ENCODE data around the gene FAM107B. TPM values are rescaled to one million over a fixed set of nuclear protein-coding genes. Genes with fewer than 3 reads are reported as not detected.

The FAM107B gene
- total and polyA plus RNA-seq, 2 of the 8 experiments (the other 6 are each of a cell fraction or from before 2014, with no cell fraction given): 7.5 to 28.1 TPM

GRCh38 chr10:14519785-14520184 is 254.9 kb downstream of the FAM107B start:
- no peak overlapping the region for H2AK5ac ChIP-seq (ENCODE audit: low read depth, low read length)
- DNase-seq (ENCODE audit: low read depth in 1 of 2, low spot score in 2 of 2) (no peak), FAIRE-seq (no peak)
- peaks cover 0 to 8% (median 0%) of the 10 kb centered on the region in 4 experiments; a peak in 2 of 8 replicates for H3K36me3 ChIP-seq (ENCODE audit: control insufficient read depth in 2 of 4, insufficient read depth in 4 of 4, low read length in 3 of 4)
- WGBS, 2 experiments (ENCODE audit: extremely low coverage in 1 of 2, insufficient coverage in 1 of 2, insufficient read length in 1 of 2, insufficient replicate concordance in 2 of 2, low coverage in 1 of 2, low lambda C conversion rate in 2 of 2, missing lambda C conversion rate in 1 of 2): 45% methylated on average over 7 of the region's 7 CpGs; no CpG with 5 or more reads in 1 of the 2 experiments
- H4K91ac ChIP-seq (replicated peaks; ENCODE audit: insufficient read length, low read length): no peak overlapping the region
- H2BK5ac ChIP-seq (ENCODE audit: low read depth, low read length): no peak overlapping the region
- no peak overlapping the region for H2BK120ac ChIP-seq (replicated peaks; ENCODE audit: low read depth, low read length)
- no peaks in the 10 kb centered on the region for H3K23me2 ChIP-seq (ENCODE audit: low read depth, low read length)
- no peak overlapping the region for H3K56ac ChIP-seq (replicated peaks; ENCODE audit: insufficient read length, low read depth, low read length)
- H3K23ac ChIP-seq (ENCODE audit: insufficient read length): no peak overlapping the region
- H3K4me1 ChIP-seq (replicated peaks in 1 of 4; ENCODE audit: control insufficient read depth in 3 of 4, insufficient read depth in 4 of 4, low read length in 3 of 4): peaks cover 0 to 11% (median 2%) of the 10 kb centered on the region in 4 experiments; a peak in 3 of 7 replicates
- H3K18ac ChIP-seq (ENCODE audit: extremely low read depth, low read length): no peak overlapping the region
- POLR2A ChIA-PET (ENCODE audit: partially characterized antibody): interaction anchor here (0.8 to 1.3 kb wide), 2 partner anchors 11 to 318 kb away, joined by 3 to 4 read pairs; partner anchors contain the start of genes CDNF, HSPA14 and MSANTD7
- no peak overlapping the region for H2BK12ac ChIP-seq (ENCODE audit: low read depth, low read length)
- peak overlapping the region in 1 of 2 experiments; percentile 33; a peak in 2 of 4 replicates for H3K4me2 ChIP-seq (ENCODE audit: insufficient read depth in 1 of 2, low read depth in 2 of 2, low read length in 2 of 2)
- no peak overlapping the region for H4K5ac ChIP-seq (ENCODE audit: insufficient read length, low read depth, low read length)
- no peaks in the 10 kb centered on the region for H4K20me1 ChIP-seq (replicated peaks in 1 of 2; ENCODE audit: control insufficient read depth in 1 of 2, insufficient read depth in 2 of 2, low read length in 2 of 2)
- H3K14ac ChIP-seq (ENCODE audit: insufficient read length): no peak overlapping the region
- CTCF ChIA-PET (ENCODE audit: partially characterized antibody): interaction anchor here (1.0 to 2.0 kb wide), 4 partner anchors 16 to 323 kb away, joined by 3 to 5 read pairs (median 4); no protein-coding TSS in a partner anchor
- no peak overlapping the region for H3K4ac ChIP-seq (replicated peaks; ENCODE audit: insufficient read length, low read depth, low read length)
- peak overlapping the region in 1 of 4 experiments; percentile 1; a peak in 1 of 8 replicates for H3K4me3 ChIP-seq (ENCODE audit: extremely low read depth in 1 of 4, insufficient read depth in 2 of 4, low read depth in 3 of 4, low read length in 4 of 4)
- no peaks in the 10 kb centered on the region for H3K9me3 ChIP-seq (ENCODE audit: insufficient read depth in 2 of 2, low read depth in 1 of 2, low read length in 1 of 2)
- no peak overlapping the region for H3K9ac ChIP-seq (replicated peaks in 1 of 4; ENCODE audit: extremely low read depth in 1 of 4, low read depth in 3 of 4, low read length in 3 of 4)
- TF ChIP-seq SP4 (IDR thresholded peaks at IDR 0.05; ENCODE audit: low read length) (no peak), SIN3A (conservative IDR thresholded peaks at IDR 0.05 in 1 of 2, IDR thresholded peaks at IDR 0.05 in 1 of 2; ENCODE audit: low read depth in 1 of 2, low read length in 2 of 2) (0 out of 4 replicates have a peak, but pooled peaks of 1 of the 2 experiments have one; percentile 26), POU5F1 (IDR thresholded peaks at IDR 0.05; ENCODE audit: low read depth, low read length) (0 out of 2 replicates have a peak, but pooled peaks have one; percentile 58), BACH1 (IDR thresholded peaks at IDR 0.05; ENCODE audit: low read length) (no peak), SRF (IDR thresholded peaks at IDR 0.05; ENCODE audit: low read depth, low read length) (no peak)
- no peak overlapping the region for H3K27ac ChIP-seq (ENCODE audit: low read depth, low read length)
- H2BK15ac ChIP-seq (ENCODE audit: low read length): no peak overlapping the region
- H4K8ac ChIP-seq (ENCODE audit: extremely low read depth, insufficient read depth, low read length): no peak overlapping the region
- no peak overlapping the region for H2AFZ ChIP-seq (ENCODE audit: low read length)
- no peak overlapping the region for H2BK20ac ChIP-seq (ENCODE audit: low read length)
- H3K79me1 ChIP-seq (ENCODE audit: low read depth, low read length): no peaks in the 10 kb centered on the region
- H3K27me3 ChIP-seq (replicated peaks in 1 of 4; ENCODE audit: control insufficient read depth in 3 of 4, extremely low read depth in 1 of 4, insufficient read depth in 3 of 4, low read length in 3 of 4): no peaks in the 10 kb centered on the region
- H3K79me2 ChIP-seq (ENCODE audit: control insufficient read depth in 1 of 2, insufficient read depth in 2 of 2, low read length in 2 of 2): no peaks in the 10 kb centered on the region

Measured in H1 (cell line).